GM23338 (cell line): Measurements from ENCODE around the gene KAZN. TPM values are rescaled to one million over a fixed set of nuclear protein-coding genes. Genes with fewer than 3 reads are reported as not detected.

ENCODE experiments used
- ATAC-seq: fragments of 200-7000 bp; cut with Tn5 transposase; 3 replicates; pipeline ENCODE4 v1.9.1; 2020
- DNase-seq: peaks from one replicate; pipeline ENCODE4 v3.0.0-alpha.2; 2015; ENCODE audit warnings: low spot score
- H2AFZ ChIP-seq: fragments of 200-600 bp; sonication (generic); 2 replicates; pipeline ENCODE4 v1.8.0; 2016; ENCODE audit warnings: antibody characterized with exemption, mild to moderate bottlenecking, moderate library complexity
- H3F3A ChIP-seq: fragments of 200-600 bp; sonication (generic); replicated peaks from 2 replicates; pipeline ENCODE4 v1.8.0; 2017; ENCODE audit warnings: antibody characterized with exemption, mixed run types, low read depth
- H3K27ac ChIP-seq: fragments of 200-600 bp; sonication (generic); 2 replicates; pipeline ENCODE4 v1.6.1; 2016; ENCODE audit warnings: low read depth
- H3K27me3 ChIP-seq: fragments of 200-600 bp; sonication (generic); 2 replicates; pipeline ENCODE4 v1.8.0; 2016; ENCODE audit warnings: mild to moderate bottlenecking, mixed run types, moderate library complexity; ENCODE audit not compliant: insufficient read depth
- H3K36me3 ChIP-seq: fragments of 200-600 bp; sonication (generic); 2 replicates; pipeline ENCODE4 v1.8.0; 2016; ENCODE audit warnings: mild to moderate bottlenecking; ENCODE audit not compliant: insufficient read depth
- H3K4me1 ChIP-seq: fragments of 200-600 bp; sonication (generic); 2 replicates; pipeline ENCODE4 v1.8.0; 2016; ENCODE audit warnings: mild to moderate bottlenecking, moderate library complexity; ENCODE audit not compliant: insufficient read depth
- H3K4me2 ChIP-seq: fragments of 200-600 bp; sonication (generic); 2 replicates; pipeline ENCODE4 v1.7.1; 2017; ENCODE audit warnings: mixed run types
- H3K4me3 ChIP-seq: fragments of 200-600 bp; sonication (generic); 2 replicates; pipeline ENCODE4 v1.6.1; 2016; ENCODE audit warnings: mixed run types
- H3K79me2 ChIP-seq: fragments of 200-600 bp; sonication (generic); replicated peaks from 2 replicates; pipeline ENCODE4 v1.8.0; 2017; ENCODE audit warnings: mild to moderate bottlenecking; ENCODE audit not compliant: insufficient read depth
- H3K9me2 ChIP-seq: fragments of 200-600 bp; sonication (generic); 2 replicates; pipeline ENCODE4 v1.8.0; 2017; ENCODE audit not compliant: insufficient read depth
- H4K20me1 ChIP-seq: fragments of 200-600 bp; sonication (generic); replicated peaks from 2 replicates; pipeline ENCODE4 v1.8.0; 2017; ENCODE audit warnings: mild to moderate bottlenecking; ENCODE audit not compliant: insufficient read depth
- H3K27ac Mint-ChIP-seq: 2 replicates; pipeline ENCODE4 v1.8.0; 2020; ENCODE audit warnings: inconsistent platforms, mild to moderate bottlenecking, moderate library complexity, mixed read lengths
- H3K27me3 Mint-ChIP-seq: 3 replicates; pipeline ENCODE4 v1.8.0; 2022; ENCODE audit warnings: low read depth, mild to moderate bottlenecking, moderate library complexity, mixed read lengths, inconsistent platforms; ENCODE audit not compliant: insufficient read depth, poor library complexity
- H3K36me3 Mint-ChIP-seq: 3 replicates; pipeline ENCODE4 v1.8.0; 2021; ENCODE audit warnings: low read depth, mild to moderate bottlenecking, inconsistent platforms, moderate library complexity, mixed read lengths
- H3K4me1 Mint-ChIP-seq: 3 replicates; pipeline ENCODE4 v1.8.0; 2020; ENCODE audit warnings: mild to moderate bottlenecking, inconsistent platforms, mixed read lengths
- H3K4me3 Mint-ChIP-seq: 3 replicates; pipeline ENCODE4 v1.8.0; 2021; ENCODE audit warnings: moderate library complexity, mild to moderate bottlenecking, inconsistent platforms, mixed read lengths
- H3K9me3 Mint-ChIP-seq: 3 replicates; pipeline ENCODE4 v1.8.0; 2020; ENCODE audit warnings: moderate library complexity, mild to moderate bottlenecking, inconsistent platforms, mixed read lengths
- EZH2phosphoT487 ChIP-seq: fragments of 200-600 bp; sonication (generic); IDR thresholded peaks from one replicate; pipeline ENCODE4 v1.8.1; 2018; ENCODE audit warnings: antibody characterized with exemption; ENCODE audit not compliant: unreplicated experiment
- JUNB ChIP-seq: IDR thresholded peaks from one replicate; pipeline ENCODE4 v1.6.1; 2016; ENCODE audit warnings: antibody characterized with exemption; ENCODE audit not compliant: unreplicated experiment
- NANOG ChIP-seq: IDR thresholded peaks from 2 replicates; pipeline ENCODE4 v1.6.1; 2016; ENCODE audit warnings: antibody characterized with exemption, borderline replicate concordance
- STAT1 ChIP-seq: IDR thresholded peaks from one replicate; pipeline ENCODE4 v1.6.1; 2016; ENCODE audit warnings: antibody characterized with exemption; ENCODE audit not compliant: unreplicated experiment
- ZNF114 ChIP-seq: fragments of 250-450 bp; sonication (Bioruptor Pico); IDR thresholded peaks from 2 replicates; pipeline ENCODE4 v1.5.0; 2020; ENCODE audit warnings: mild to moderate bottlenecking, moderate library complexity
- ZNF331 ChIP-seq: fragments of 250-450 bp; sonication (Bioruptor Pico); IDR thresholded peaks from 2 replicates; pipeline ENCODE4 v1.5.0; 2020; ENCODE audit warnings: low read depth, mild to moderate bottlenecking, moderate library complexity
- polyA plus RNA-seq: library from polyadenylated mRNA; unstranded; fragments of >200 nt; fragmentation: Nextera tagmentation; extraction: Ambion mirVana; gene quantifications from 2 replicates; pipeline ENCODE4 v1.2.1, GENCODE V29; 2016
- total RNA-seq: library from RNA; depleted of rRNA; stranded (reverse); fragments of >200 nt; shearing (Covaris generic); gene quantifications from 2 replicates; pipeline ENCODE4 v1.2.3, GENCODE V29; 2014
- TF ChIP-seq, protein P1 (sequence below): fragments of 250-450 bp; sonication (Bioruptor Pico); IDR thresholded peaks from 2 replicates; pipeline ENCODE4 v1.5.0; 2020; ENCODE audit warnings: mild to moderate bottlenecking, moderate library complexity
- TF ChIP-seq, protein P2 (sequence below), 2 experiments: fragments of 200-600 bp in 1 of 2; sonication (generic) in 1 of 2; conservative IDR thresholded peaks; 2 replicates each; pipeline versions ENCODE4 v1.5.1 to v1.6.1; 2016 to 2017; ENCODE audit warnings: antibody characterized with exemption in 2 of 2, low read depth in 2 of 2, mild to moderate bottlenecking in 2 of 2, moderate library complexity in 1 of 2
- TF ChIP-seq, protein P3 (sequence below): IDR thresholded peaks from one replicate; pipeline ENCODE4 v1.6.1; 2018; ENCODE audit warnings: antibody characterized with exemption; ENCODE audit not compliant: unreplicated experiment
- TF ChIP-seq, protein P4 (sequence below): IDR thresholded peaks from 2 replicates; pipeline ENCODE4 v1.6.1; 2016; ENCODE audit warnings: antibody characterized with exemption

Gene KAZN
- total and polyA plus RNA-seq, 2 experiments from 2014 or later, result 9.9 to 15.0 TPM

DNA sequence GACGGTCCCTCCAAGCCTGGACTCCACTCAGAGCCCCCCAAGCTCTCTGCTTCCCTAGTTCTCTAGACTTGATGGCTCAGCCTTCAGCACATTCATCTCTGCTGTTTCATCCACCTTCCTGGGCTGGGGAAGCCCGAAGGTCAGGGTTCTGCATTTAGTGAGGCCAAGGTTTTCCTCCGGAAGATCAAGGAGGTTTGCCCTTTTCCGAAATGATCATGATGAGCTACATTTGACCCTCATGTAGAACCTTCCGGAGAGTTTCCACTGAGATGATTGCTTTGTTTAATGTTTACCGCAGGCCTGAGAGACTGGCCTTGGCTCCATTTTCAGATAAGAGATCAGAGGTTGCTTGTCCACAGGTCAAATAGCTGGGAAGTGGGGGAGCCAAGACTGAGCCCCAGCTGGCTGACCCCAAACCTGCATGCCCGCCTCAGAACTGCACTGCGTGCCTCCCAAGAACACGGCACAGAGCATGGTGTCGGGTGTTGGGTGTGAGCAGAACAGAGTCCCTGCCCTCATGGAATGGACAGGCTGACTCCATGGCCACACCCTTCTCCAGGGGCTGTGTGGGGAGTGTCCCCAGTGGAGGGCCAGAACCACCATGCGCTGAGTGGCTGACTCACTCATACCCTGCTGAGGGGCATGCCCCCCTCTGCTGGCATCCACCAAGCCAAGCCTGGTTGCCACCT is 354.3 kb downstream of the KAZN start (continued):
- TF ChIP-seq, protein P1, sequence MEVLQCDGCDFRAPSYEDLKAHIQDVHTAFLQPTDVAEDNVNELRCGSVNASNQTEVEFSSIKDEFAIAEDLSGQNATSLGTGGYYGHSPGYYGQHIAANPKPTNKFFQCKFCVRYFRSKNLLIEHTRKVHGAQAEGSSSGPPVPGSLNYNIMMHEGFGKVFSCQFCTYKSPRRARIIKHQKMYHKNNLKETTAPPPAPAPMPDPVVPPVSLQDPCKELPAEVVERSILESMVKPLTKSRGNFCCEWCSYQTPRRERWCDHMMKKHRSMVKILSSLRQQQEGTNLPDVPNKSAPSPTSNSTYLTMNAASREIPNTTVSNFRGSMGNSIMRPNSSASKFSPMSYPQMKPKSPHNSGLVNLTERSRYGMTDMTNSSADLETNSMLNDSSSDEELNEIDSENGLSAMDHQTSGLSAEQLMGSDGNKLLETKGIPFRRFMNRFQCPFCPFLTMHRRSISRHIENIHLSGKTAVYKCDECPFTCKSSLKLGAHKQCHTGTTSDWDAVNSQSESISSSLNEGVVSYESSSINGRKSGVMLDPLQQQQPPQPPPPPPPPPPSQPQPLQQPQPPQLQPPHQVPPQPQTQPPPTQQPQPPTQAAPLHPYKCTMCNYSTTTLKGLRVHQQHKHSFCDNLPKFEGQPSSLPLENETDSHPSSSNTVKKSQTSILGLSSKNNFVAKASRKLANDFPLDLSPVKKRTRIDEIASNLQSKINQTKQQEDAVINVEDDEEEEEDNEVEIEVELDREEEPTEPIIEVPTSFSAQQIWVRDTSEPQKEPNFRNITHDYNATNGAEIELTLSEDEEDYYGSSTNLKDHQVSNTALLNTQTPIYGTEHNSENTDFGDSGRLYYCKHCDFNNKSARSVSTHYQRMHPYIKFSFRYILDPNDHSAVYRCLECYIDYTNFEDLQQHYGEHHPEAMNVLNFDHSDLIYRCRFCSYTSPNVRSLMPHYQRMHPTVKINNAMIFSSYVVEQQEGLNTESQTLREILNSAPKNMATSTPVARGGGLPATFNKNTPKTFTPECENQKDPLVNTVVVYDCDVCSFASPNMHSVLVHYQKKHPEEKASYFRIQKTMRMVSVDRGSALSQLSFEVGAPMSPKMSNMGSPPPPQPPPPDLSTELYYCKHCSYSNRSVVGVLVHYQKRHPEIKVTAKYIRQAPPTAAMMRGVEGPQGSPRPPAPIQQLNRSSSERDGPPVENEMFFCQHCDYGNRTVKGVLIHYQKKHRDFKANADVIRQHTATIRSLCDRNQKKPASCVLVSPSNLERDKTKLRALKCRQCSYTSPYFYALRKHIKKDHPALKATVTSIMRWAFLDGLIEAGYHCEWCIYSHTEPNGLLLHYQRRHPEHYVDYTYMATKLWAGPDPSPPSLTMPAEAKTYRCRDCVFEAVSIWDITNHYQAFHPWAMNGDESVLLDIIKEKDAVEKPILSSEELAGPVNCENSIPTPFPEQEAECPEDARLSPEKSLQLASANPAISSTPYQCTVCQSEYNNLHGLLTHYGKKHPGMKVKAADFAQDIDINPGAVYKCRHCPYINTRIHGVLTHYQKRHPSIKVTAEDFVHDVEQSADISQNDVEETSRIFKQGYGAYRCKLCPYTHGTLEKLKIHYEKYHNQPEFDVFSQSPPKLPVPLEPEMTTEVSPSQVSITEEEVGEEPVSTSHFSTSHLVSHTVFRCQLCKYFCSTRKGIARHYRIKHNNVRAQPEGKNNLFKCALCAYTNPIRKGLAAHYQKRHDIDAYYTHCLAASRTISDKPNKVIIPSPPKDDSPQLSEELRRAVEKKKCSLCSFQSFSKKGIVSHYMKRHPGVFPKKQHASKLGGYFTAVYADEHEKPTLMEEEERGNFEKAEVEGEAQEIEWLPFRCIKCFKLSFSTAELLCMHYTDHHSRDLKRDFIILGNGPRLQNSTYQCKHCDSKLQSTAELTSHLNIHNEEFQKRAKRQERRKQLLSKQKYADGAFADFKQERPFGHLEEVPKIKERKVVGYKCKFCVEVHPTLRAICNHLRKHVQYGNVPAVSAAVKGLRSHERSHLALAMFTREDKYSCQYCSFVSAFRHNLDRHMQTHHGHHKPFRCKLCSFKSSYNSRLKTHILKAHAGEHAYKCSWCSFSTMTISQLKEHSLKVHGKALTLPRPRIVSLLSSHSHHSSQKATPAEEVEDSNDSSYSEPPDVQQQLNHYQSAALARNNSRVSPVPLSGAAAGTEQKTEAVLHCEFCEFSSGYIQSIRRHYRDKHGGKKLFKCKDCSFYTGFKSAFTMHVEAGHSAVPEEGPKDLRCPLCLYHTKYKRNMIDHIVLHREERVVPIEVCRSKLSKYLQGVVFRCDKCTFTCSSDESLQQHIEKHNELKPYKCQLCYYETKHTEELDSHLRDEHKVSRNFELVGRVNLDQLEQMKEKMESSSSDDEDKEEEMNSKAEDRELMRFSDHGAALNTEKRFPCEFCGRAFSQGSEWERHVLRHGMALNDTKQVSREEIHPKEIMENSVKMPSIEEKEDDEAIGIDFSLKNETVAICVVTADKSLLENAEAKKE (CRISPR knock-in tag), result no peak
- TF ChIP-seq, protein P2, sequence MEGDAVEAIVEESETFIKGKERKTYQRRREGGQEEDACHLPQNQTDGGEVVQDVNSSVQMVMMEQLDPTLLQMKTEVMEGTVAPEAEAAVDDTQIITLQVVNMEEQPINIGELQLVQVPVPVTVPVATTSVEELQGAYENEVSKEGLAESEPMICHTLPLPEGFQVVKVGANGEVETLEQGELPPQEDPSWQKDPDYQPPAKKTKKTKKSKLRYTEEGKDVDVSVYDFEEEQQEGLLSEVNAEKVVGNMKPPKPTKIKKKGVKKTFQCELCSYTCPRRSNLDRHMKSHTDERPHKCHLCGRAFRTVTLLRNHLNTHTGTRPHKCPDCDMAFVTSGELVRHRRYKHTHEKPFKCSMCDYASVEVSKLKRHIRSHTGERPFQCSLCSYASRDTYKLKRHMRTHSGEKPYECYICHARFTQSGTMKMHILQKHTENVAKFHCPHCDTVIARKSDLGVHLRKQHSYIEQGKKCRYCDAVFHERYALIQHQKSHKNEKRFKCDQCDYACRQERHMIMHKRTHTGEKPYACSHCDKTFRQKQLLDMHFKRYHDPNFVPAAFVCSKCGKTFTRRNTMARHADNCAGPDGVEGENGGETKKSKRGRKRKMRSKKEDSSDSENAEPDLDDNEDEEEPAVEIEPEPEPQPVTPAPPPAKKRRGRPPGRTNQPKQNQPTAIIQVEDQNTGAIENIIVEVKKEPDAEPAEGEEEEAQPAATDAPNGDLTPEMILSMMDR (conservative IDR thresholded peaks at IDR 0.05; ENCODE audit: low read depth in 2 of 2), result no peak
- TF ChIP-seq NANOG (no peak), ZNF114 (CRISPR knock-in tag) (no peak)

GRCh38 chr1:14954210-14954609 is 355.7 kb downstream of the KAZN start:
- no peak for ATAC-seq
- peaks cover 8% of the 10 kb centered on the region; the same call in 1 of the 2 replicates for H3K4me1 ChIP-seq
- no peaks in the 10 kb centered on the region for H3K36me3 ChIP-seq
- no peak overlapping the region for H3K27ac Mint-ChIP-seq
- no peaks in the 10 kb centered on the region; the same call in 1 of the 2 replicates for H4K20me1 ChIP-seq
- H3K4me2 ChIP-seq, result no peak overlapping the region
- no peak overlapping the region for H3K27ac ChIP-seq
- H3K36me3 Mint-ChIP-seq, result no peaks in the 10 kb centered on the region
- H3K27me3 ChIP-seq, result no peaks in the 10 kb centered on the region
- TF ChIP-seq, protein P3, sequence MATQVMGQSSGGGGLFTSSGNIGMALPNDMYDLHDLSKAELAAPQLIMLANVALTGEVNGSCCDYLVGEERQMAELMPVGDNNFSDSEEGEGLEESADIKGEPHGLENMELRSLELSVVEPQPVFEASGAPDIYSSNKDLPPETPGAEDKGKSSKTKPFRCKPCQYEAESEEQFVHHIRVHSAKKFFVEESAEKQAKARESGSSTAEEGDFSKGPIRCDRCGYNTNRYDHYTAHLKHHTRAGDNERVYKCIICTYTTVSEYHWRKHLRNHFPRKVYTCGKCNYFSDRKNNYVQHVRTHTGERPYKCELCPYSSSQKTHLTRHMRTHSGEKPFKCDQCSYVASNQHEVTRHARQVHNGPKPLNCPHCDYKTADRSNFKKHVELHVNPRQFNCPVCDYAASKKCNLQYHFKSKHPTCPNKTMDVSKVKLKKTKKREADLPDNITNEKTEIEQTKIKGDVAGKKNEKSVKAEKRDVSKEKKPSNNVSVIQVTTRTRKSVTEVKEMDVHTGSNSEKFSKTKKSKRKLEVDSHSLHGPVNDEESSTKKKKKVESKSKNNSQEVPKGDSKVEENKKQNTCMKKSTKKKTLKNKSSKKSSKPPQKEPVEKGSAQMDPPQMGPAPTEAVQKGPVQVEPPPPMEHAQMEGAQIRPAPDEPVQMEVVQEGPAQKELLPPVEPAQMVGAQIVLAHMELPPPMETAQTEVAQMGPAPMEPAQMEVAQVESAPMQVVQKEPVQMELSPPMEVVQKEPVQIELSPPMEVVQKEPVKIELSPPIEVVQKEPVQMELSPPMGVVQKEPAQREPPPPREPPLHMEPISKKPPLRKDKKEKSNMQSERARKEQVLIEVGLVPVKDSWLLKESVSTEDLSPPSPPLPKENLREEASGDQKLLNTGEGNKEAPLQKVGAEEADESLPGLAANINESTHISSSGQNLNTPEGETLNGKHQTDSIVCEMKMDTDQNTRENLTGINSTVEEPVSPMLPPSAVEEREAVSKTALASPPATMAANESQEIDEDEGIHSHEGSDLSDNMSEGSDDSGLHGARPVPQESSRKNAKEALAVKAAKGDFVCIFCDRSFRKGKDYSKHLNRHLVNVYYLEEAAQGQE, result no peak
- TF ChIP-seq, protein P4, sequence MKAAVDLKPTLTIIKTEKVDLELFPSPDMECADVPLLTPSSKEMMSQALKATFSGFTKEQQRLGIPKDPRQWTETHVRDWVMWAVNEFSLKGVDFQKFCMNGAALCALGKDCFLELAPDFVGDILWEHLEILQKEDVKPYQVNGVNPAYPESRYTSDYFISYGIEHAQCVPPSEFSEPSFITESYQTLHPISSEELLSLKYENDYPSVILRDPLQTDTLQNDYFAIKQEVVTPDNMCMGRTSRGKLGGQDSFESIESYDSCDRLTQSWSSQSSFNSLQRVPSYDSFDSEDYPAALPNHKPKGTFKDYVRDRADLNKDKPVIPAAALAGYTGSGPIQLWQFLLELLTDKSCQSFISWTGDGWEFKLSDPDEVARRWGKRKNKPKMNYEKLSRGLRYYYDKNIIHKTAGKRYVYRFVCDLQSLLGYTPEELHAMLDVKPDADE, result no peak
- TF ChIP-seq JUNB, result no peak
- TF ChIP-seq ZNF331 (CRISPR knock-in tag), result no peak
- no peak for TF ChIP-seq STAT1
- TF ChIP-seq EZH2phosphoT487, result no peak
- H3K79me2 ChIP-seq, result no peaks in the 10 kb centered on the region
- peaks cover 28% of the 10 kb centered on the region for H3K4me1 Mint-ChIP-seq
- no peak overlapping the region for H3K4me3 Mint-ChIP-seq
- H3F3A ChIP-seq, result no peaks in the 10 kb centered on the region
- DNase-seq, result no peak
- H3K4me3 ChIP-seq, result no peak overlapping the region
- H3K9me2 ChIP-seq, result no peaks in the 10 kb centered on the region
- no peak overlapping the region for H2AFZ ChIP-seq
- H3K27me3 Mint-ChIP-seq, result peaks cover 16% of the 10 kb centered on the region
- no peaks in the 10 kb centered on the region for H3K9me3 Mint-ChIP-seq
